HepG2 (cell line): ENCODE results near the gene CTNNBL1. TPM values are rescaled to one million over a fixed set of nuclear protein-coding genes. Genes with fewer than 3 reads are reported as not detected.

ENCODE experiments used
- ATAC-seq: fragments of 200-7000 bp; cut with Tn5 transposase; 3 replicates; pipeline ENCODE4 v1.9.1; 2020; ENCODE audit warnings: mild to moderate bottlenecking, moderate library complexity
- BruUV-seq: library from RNA; stranded (reverse); fragments of 400-500 nt; replicated peaks from 2 replicates; lab custom pipeline; 2021; lab: Mats Ljungman, UMichigan
- CTCF ChIA-PET: fragments of 300-600 bp; formaldehyde crosslinking; extraction: SDS; loops from one replicate; lab custom pipeline; 2021; ENCODE audit warnings: low total read pairs, inconsistent platforms, low intra/inter-chr PET ratio; lab: Yijun Ruan, JAX
- POLR2A ChIA-PET: fragments of 350-600 bp; sonication (Branson Sonifier 250); formaldehyde crosslinking; loops from one replicate; lab custom pipeline; 2020; ENCODE audit warnings: antibody characterized with exemption, inconsistent platforms; lab: Yijun Ruan, JAX
- DNase-seq: peaks from one replicate; pipeline ENCODE4 v3.0.0-alpha.2; 2015; ENCODE audit warnings: low spot score
- FAIRE-seq: peaks from 3 replicates; lab custom pipeline; 2011; peaks lifted over from hg19 to GRCh38; lab: Jason Lieb, UNC
- H2AFZ ChIP-seq: one replicate; pipeline ENCODE4 v1.6.1; 2011; ENCODE audit warnings: low read length, inconsistent platforms
- H3K27ac ChIP-seq: fragments of 300-600 bp; 3 replicates; pipeline ENCODE4 v1.8.0; 2011; ENCODE audit warnings: mixed run types, mild to moderate bottlenecking, mixed read lengths, low read length, inconsistent platforms; ENCODE audit not compliant: insufficient read depth; ENCODE audit errors: extremely low read length
- H3K27me3 ChIP-seq, 2 experiments: fragments of 200-600 bp in 1 of 2; 2 replicates in 1 of 2; 3 replicates in 1 of 2; pipeline versions ENCODE4 v1.6.0 to v1.8.0; 2011; ENCODE audit warnings: low read length in 2 of 2, mild to moderate bottlenecking in 2 of 2, moderate library complexity in 2 of 2, inconsistent platforms in 1 of 2; ENCODE audit not compliant: insufficient read depth in 2 of 2, control insufficient read depth in 1 of 2
- H3K36me3 ChIP-seq, 2 experiments: fragments of 200-600 bp in 1 of 2; replicated peaks in 1 of 2; 2 replicates in 1 of 2; 3 replicates in 1 of 2; pipeline versions ENCODE4 v1.5.1 to v1.8.0; 2011; ENCODE audit warnings: low read length in 2 of 2, inconsistent platforms in 1 of 2; ENCODE audit not compliant: insufficient read depth in 2 of 2, control insufficient read depth in 1 of 2
- H3K4me1 ChIP-seq: 2 replicates; pipeline ENCODE4 v1.5.1; 2012; ENCODE audit warnings: low read length, inconsistent platforms; ENCODE audit not compliant: insufficient read depth
- H3K4me2 ChIP-seq: 2 replicates; pipeline ENCODE4 v1.6.0; 2011; ENCODE audit warnings: low read depth, low read length, inconsistent platforms
- H3K4me3 ChIP-seq, 3 experiments: fragments of 200-600 bp in 1 of 3; sonication (generic), shearing (Covaris generic) in 1 of 3; replicated peaks in 1 of 3; 2 replicates each; pipeline ENCODE4 v1.5.1; 2011 to 2016; ENCODE audit warnings: low read length in 3 of 3, inconsistent platforms in 2 of 3, low read depth in 2 of 3, mild to moderate bottlenecking in 2 of 3, control low read depth in 1 of 3, mixed read lengths in 1 of 3; ENCODE audit not compliant: insufficient read depth in 1 of 3
- H3K79me2 ChIP-seq: one replicate; pipeline ENCODE4 v1.6.1; 2011; ENCODE audit warnings: low read length, inconsistent platforms; ENCODE audit not compliant: insufficient read depth
- H3K9ac ChIP-seq: 2 replicates; pipeline ENCODE4 v1.6.0; 2011; ENCODE audit warnings: mild to moderate bottlenecking, low read depth, low read length, inconsistent platforms; ENCODE audit not compliant: insufficient read depth
- H3K9me3 ChIP-seq: 2 replicates; pipeline ENCODE4 v1.5.1; 2012; ENCODE audit warnings: mild to moderate bottlenecking, low read length
- H4K20me1 ChIP-seq: 2 replicates; pipeline ENCODE4 v1.6.0; 2011; ENCODE audit warnings: inconsistent platforms, mild to moderate bottlenecking, low read length, moderate library complexity; ENCODE audit not compliant: insufficient read depth
- ATF7 ChIP-seq, 2 experiments: fragments of 450-650 bp in 1 of 2; sonication (generic) in 1 of 2; formaldehyde crosslinking in 1 of 2; IDR thresholded peaks; 2 replicates each; pipeline versions ENCODE4 v1.4.0 to v1.6.1; 2016 to 2020; ENCODE audit warnings: antibody characterized with exemption in 1 of 2, mild to moderate bottlenecking in 1 of 2, missing genetic modification reagents in 1 of 2
- BRD4 ChIP-seq: sonication (generic); formaldehyde crosslinking; IDR thresholded peaks from 2 replicates; pipeline ENCODE4 v1.4.0; 2020; ENCODE audit warnings: missing genetic modification reagents
- DDIT3 ChIP-seq: sonication (generic); formaldehyde crosslinking; IDR thresholded peaks from 2 replicates; pipeline ENCODE4 v1.4.0; 2020; ENCODE audit warnings: mild to moderate bottlenecking, missing genetic modification reagents
- HOXA7 ChIP-seq: sonication (generic); formaldehyde crosslinking; IDR thresholded peaks from 2 replicates; pipeline ENCODE4 v1.8.1; 2022; ENCODE audit warnings: mild to moderate bottlenecking, missing genetic modification reagents, moderate library complexity
- NRL ChIP-seq: sonication (generic); formaldehyde crosslinking; IDR thresholded peaks from 2 replicates; pipeline ENCODE4 v1.5.0; 2020; ENCODE audit warnings: missing genetic modification reagents, mild to moderate bottlenecking, moderate library complexity, borderline replicate concordance
- RARA ChIP-seq: IDR thresholded peaks from 2 replicates; pipeline ENCODE4 v1.6.1; 2016; ENCODE audit warnings: missing genetic modification reagents, missing compliant biosample characterization
- RORA ChIP-seq: sonication (generic); formaldehyde crosslinking; IDR thresholded peaks from 2 replicates; pipeline ENCODE4 v1.5.0; 2020; ENCODE audit warnings: mild to moderate bottlenecking, missing genetic modification reagents, moderate library complexity
- TBX3 ChIP-seq: fragments of 450-650 bp; IDR thresholded peaks from 2 replicates; pipeline ENCODE4 v1.6.1; 2017; ENCODE audit warnings: antibody characterized with exemption, mild to moderate bottlenecking, inconsistent platforms, borderline replicate concordance
- THAP9 ChIP-seq: sonication (generic); formaldehyde crosslinking; IDR thresholded peaks from 2 replicates; pipeline ENCODE4; 2020; ENCODE audit warnings: missing genetic modification reagents, mild to moderate bottlenecking, borderline replicate concordance
- TMF1 ChIP-seq: sonication (generic); formaldehyde crosslinking; IDR thresholded peaks from 2 replicates; pipeline ENCODE4 v1.8.1; 2022; ENCODE audit warnings: low read depth, missing genetic modification reagents
- ZBTB37 ChIP-seq: sonication (generic); formaldehyde crosslinking; IDR thresholded peaks from 2 replicates; pipeline ENCODE4 v1.4.0; 2020; ENCODE audit warnings: mild to moderate bottlenecking, missing genetic modification reagents
- ZNF142 ChIP-seq: sonication (generic); formaldehyde crosslinking; IDR thresholded peaks from 2 replicates; pipeline ENCODE4 v1.4.0; 2020; ENCODE audit warnings: missing genetic modification reagents
- ZNF784 ChIP-seq: sonication (generic); formaldehyde crosslinking; IDR thresholded peaks from 2 replicates; pipeline ENCODE4 v1.5.1; 2020; ENCODE audit warnings: missing genetic modification reagents, mild to moderate bottlenecking, borderline replicate concordance
- WGBS: methylation state at CpG from one replicate; pipeline ENCODE4 v1.1.6; 2017; ENCODE audit warnings: low lambda C conversion rate; 5-methylcytosine and 5-hydroxymethylcytosine counted together
- in situ Hi-C: cut with HindIII; loops from 2 replicates; pipeline ENCODE4 v1.10.0; 2017; ENCODE audit warnings: low pct_unique_long_range_greater_than_20kb; ENCODE audit not compliant: extremely low pct_ligation_motif_present
- intact Hi-C: fragments of 100-400 bp; cut with micrococcal nuclease; formaldehyde crosslinking; loops from one replicate; pipeline ENCODE4 v1.10.0; 2022; ENCODE audit not compliant: unreplicated experiment
- polyA plus RNA-seq, 8 experiments: library from polyadenylated mRNA; depleted of rRNA in 3 of 8; stranded (reverse) in 7 of 8; unstranded in 1 of 8; fragments of >200 nt; fragmentation: Illumina TruSeq in 4 of 8; extraction: Trizol in 4 of 8; gene quantifications; 2 replicates each; pipeline versions ENCODE4 v1.2.1 to v1.2.3, GENCODE V29; 2011 to 2016; ENCODE audit warnings: low read depth in 4 of 8, missing spikeins in 1 of 8, mixed read lengths in 1 of 8; ENCODE audit not compliant: insufficient read depth in 1 of 8
- total RNA-seq, 5 experiments: library from RNA; depleted of rRNA; stranded (reverse); fragments of >200 nt; fragmentation: Illumina TruSeq; extraction: Trizol; gene quantifications; 2 replicates each; pipeline ENCODE4 v1.2.3, GENCODE V29; 2016; ENCODE audit warnings: low read depth in 1 of 5

The CTNNBL1 gene
- total and polyA plus RNA-seq, 2 of the 13 experiments (the other 11 are each of a cell fraction or from before 2014, with no cell fraction given): 49.3 to 94.6 TPM

- Histone ChIP-seq H4K20me1 (no peaks in the 10 kb centered on the region), H3K4me2 (peak overlapping the region; percentile 63), H3K79me2 (no peaks in the 10 kb centered on the region), H3K27ac (no peak overlapping the region), H3K36me3 (no peaks in the 10 kb centered on the region), H3K4me3 (peak overlapping the region in 1 of 3 experiments; percentile 10; a peak in 1 of 6 replicates), H3K9ac (no peak overlapping the region), H2AFZ (peak overlapping the region; percentile 7), H3K4me1 (peaks cover 77% of the 10 kb centered on the region), H3K27me3 (peaks cover 0 to 1% of the 10 kb centered on the region in 2 experiments; a peak in 1 of 5 replicates), H3K9me3 (no peaks in the 10 kb centered on the region)
- FAIRE-seq (peak; percentile 42), ATAC-seq (peak; percentile 30), DNase-seq (no peak)
- in situ Hi-C loops (no loop called here), intact Hi-C loops (no loop called here)
- CTCF ChIA-PET: no interaction called here
- no TSS peak for BruUV-seq
- POLR2A ChIA-PET: no interaction called here
- 15% methylated on average over 7 of the region's 7 CpGs for WGBS
- no peak for TF ChIP-seq RORA
- no peak for TF ChIP-seq NRL (CRISPR knock-in tag)
- TF ChIP-seq TMF1: no peak
- TF ChIP-seq THAP9: no peak
- no peak for TF ChIP-seq BRD4 (CRISPR knock-in tag)
- TF ChIP-seq ZNF142: no peak
- TF ChIP-seq RARA (CRISPR knock-in tag): no peak
- TF ChIP-seq HOXA7 (CRISPR knock-in tag): no peak
- no peak for TF ChIP-seq DDIT3
- TF ChIP-seq ZNF784: no peak
- TF ChIP-seq ZBTB37: no peak
- no peak for TF ChIP-seq ATF7 (IDR thresholded peaks at IDR 0.05)
- TF ChIP-seq ATF7 (CRISPR knock-in tag; IDR thresholded peaks at IDR 0.05): no peak
- TF ChIP-seq TBX3: no peak
These were observed 17.4 kb upstream of the CTNNBL1 start for GRCh38 chr20:37676440-37676839.
